ENCODE data around the gene SH3PXD2A. TPM values are rescaled to one million over a fixed set of nuclear protein-coding genes. Genes with fewer than 3 reads are reported as not detected.

Gene SH3PXD2A
- total RNA-seq, 1 experiment from 2014 or later, result 54.9 TPM

- H3K4me1 ChIP-seq (ENCODE audit: insufficient read depth, low read length, poor library complexity, severe bottlenecking), result peaks cover 32% of the 10 kb centered on the region
- no peak overlapping the region for H3K4me3 ChIP-seq (ENCODE audit: low read depth, low read length, poor library complexity, severe bottlenecking)
- TF ChIP-seq EZH2 (IDR thresholded peaks at IDR 0.05; ENCODE audit: borderline replicate concordance, low read depth, low read length, poor library complexity, severe bottlenecking) (no peak), CTCF (conservative IDR thresholded peaks at IDR 0.05; ENCODE audit: low read depth, low read length) (no peak)
- intact Hi-C loops (cut with micrococcal nuclease; ENCODE audit: unreplicated experiment), result no loop called here
- no peaks in the 10 kb centered on the region for H3K9me3 ChIP-seq (ENCODE audit: low read depth, low read length, poor library complexity, severe bottlenecking)
- DNase-seq (ENCODE audit: low spot score), result no peak
- H3K36me3 ChIP-seq (ENCODE audit: insufficient read depth, low read length, poor library complexity, severe bottlenecking), result no peaks in the 10 kb centered on the region
- no TSS peak for BruUV-seq (replicated peaks)
- POLR2A ChIA-PET (ENCODE audit: low non-redundant PET), result no interaction called here
- CTCF ChIA-PET, result interaction anchor here (0.7 kb wide), 1 partner anchor 296 kb away, joined by 7 read pairs; no protein-coding TSS in a partner anchor
- H3K27ac ChIP-seq (ENCODE audit: low read depth, low read length, poor library complexity, severe bottlenecking), result no peak overlapping the region
- no peaks in the 10 kb centered on the region for H3K27me3 ChIP-seq (replicated peaks; ENCODE audit: insufficient read depth, low read depth, low read length, poor library complexity)
These were observed 39.1 kb upstream of the SH3PXD2A start for GRCh38 chr10:103894441-103894864.

- CTCF ChIA-PET, result no interaction called here
- POLR2A ChIA-PET (ENCODE audit: low non-redundant PET), result no interaction called here
- TF ChIP-seq CTCF (conservative IDR thresholded peaks at IDR 0.05; ENCODE audit: low read depth, low read length) (no peak), EZH2 (IDR thresholded peaks at IDR 0.05; ENCODE audit: borderline replicate concordance, low read depth, low read length, poor library complexity, severe bottlenecking) (no peak)
- DNase-seq (ENCODE audit: low spot score), result no peak
- no TSS peak for BruUV-seq (replicated peaks)
- Histone ChIP-seq H3K27ac (ENCODE audit: low read depth, low read length, poor library complexity, severe bottlenecking) (no peak overlapping the region), H3K4me3 (ENCODE audit: low read depth, low read length, poor library complexity, severe bottlenecking) (no peak overlapping the region), H3K9me3 (ENCODE audit: low read depth, low read length, poor library complexity, severe bottlenecking) (no peaks in the 10 kb centered on the region), H3K36me3 (ENCODE audit: insufficient read depth, low read length, poor library complexity, severe bottlenecking) (no peaks in the 10 kb centered on the region), H3K4me1 (ENCODE audit: insufficient read depth, low read length, poor library complexity, severe bottlenecking) (peaks cover 26% of the 10 kb centered on the region), H3K27me3 (replicated peaks; ENCODE audit: insufficient read depth, low read depth, low read length, poor library complexity) (no peaks in the 10 kb centered on the region)
- intact Hi-C loops (cut with micrococcal nuclease; ENCODE audit: unreplicated experiment), result no loop called here
These were observed 38.4 kb upstream of the SH3PXD2A start for GRCh38 chr10:103893817-103894216.

DNA sequence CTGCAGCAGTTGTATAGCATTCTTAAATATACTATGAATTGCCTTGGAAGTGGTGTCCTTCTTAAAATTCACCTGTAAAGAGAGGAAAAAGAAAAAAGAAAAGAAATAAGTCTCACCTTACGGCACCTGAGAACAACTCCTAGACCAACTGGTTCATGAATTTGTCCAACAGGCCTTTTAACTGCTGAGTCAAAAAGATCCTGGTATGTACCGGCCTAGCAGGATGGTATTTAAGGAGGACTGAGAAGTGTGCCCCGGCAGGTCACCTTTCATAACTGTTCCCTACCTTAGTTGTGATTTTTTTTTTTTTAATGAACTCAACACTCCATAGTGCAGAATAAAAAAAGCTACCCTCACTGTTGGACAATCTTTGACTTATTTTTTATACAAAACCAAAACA is 36.8 kb upstream of the SH3PXD2A start:
- Histone ChIP-seq H3K4me1 (ENCODE audit: insufficient read depth, low read length, poor library complexity, severe bottlenecking) (peaks cover 10% of the 10 kb centered on the region), H3K27me3 (replicated peaks; ENCODE audit: insufficient read depth, low read depth, low read length, poor library complexity) (no peaks in the 10 kb centered on the region), H3K9me3 (ENCODE audit: low read depth, low read length, poor library complexity, severe bottlenecking) (no peaks in the 10 kb centered on the region), H3K4me3 (ENCODE audit: low read depth, low read length, poor library complexity, severe bottlenecking) (no peak overlapping the region), H3K36me3 (ENCODE audit: insufficient read depth, low read length, poor library complexity, severe bottlenecking) (no peaks in the 10 kb centered on the region), H3K27ac (ENCODE audit: low read depth, low read length, poor library complexity, severe bottlenecking) (no peak overlapping the region)
- CTCF ChIA-PET, result no interaction called here
- intact Hi-C loops (cut with micrococcal nuclease; ENCODE audit: unreplicated experiment), result no loop called here
- POLR2A ChIA-PET (ENCODE audit: low non-redundant PET), result no interaction called here
- DNase-seq (ENCODE audit: low spot score), result no peak
- TF ChIP-seq EZH2 (IDR thresholded peaks at IDR 0.05; ENCODE audit: borderline replicate concordance, low read depth, low read length, poor library complexity, severe bottlenecking), result no peak
- TF ChIP-seq CTCF (conservative IDR thresholded peaks at IDR 0.05; ENCODE audit: low read depth, low read length), result no peak
- BruUV-seq (replicated peaks), result no TSS peak
